ENCODE data around the gene RELB. TPM values are rescaled to one million over a fixed set of nuclear protein-coding genes. Genes with fewer than 3 reads are reported as not detected.

The RELB gene
- total and polyA plus RNA-seq, 9 of the 15 experiments (the other 6 are each of a cell fraction or from before 2014, with no cell fraction given): 0.15 to 1.1 (median 0.28) TPM; not detected in 2

- no peak for TF ChIP-seq ATF1 (CRISPR knock-in tag; IDR thresholded peaks at IDR 0.05)
- peak; percentile 93 for TF ChIP-seq ATF1 (tag; IDR thresholded peaks at IDR 0.05)
- TF ChIP-seq FOS (IDR thresholded peaks at IDR 0.05; ENCODE audit: extremely low read depth, insufficient read length): no peak
- TF ChIP-seq USF1 (CRISPR knock-in tag; IDR thresholded peaks at IDR 0.05): no peak
- TF ChIP-seq PRMT5 (CRISPR knock-in tag; IDR thresholded peaks at IDR 0.05): no peak
- TF ChIP-seq ZNF224 (CRISPR knock-in tag; IDR thresholded peaks at IDR 0.05): no peak
- peak; percentile 21 for TF ChIP-seq TAL1 (IDR thresholded peaks at IDR 0.05)
- TF ChIP-seq CEBPZ (IDR thresholded peaks at IDR 0.05; ENCODE audit: borderline replicate concordance, low read depth, low read length): no peak
- TF ChIP-seq FOXA1 (IDR thresholded peaks at IDR 0.05; ENCODE audit: borderline replicate concordance): no peak
- TF ChIP-seq E2F8 (IDR thresholded peaks at IDR 0.05; ENCODE audit: low read depth, partially characterized antibody): peak; percentile 93
- TF ChIP-seq TEAD1 (CRISPR knock-in tag; IDR thresholded peaks at IDR 0.05): no peak
- peak; percentile 98 for TF ChIP-seq C11orf30 (IDR thresholded peaks at IDR 0.05; ENCODE audit: low read depth)
- no peak for TF ChIP-seq E2F4 (CRISPR knock-in tag; IDR thresholded peaks at IDR 0.05; ENCODE audit: low read depth)
- TF ChIP-seq ID3 (CRISPR knock-in tag; IDR thresholded peaks at IDR 0.05): no peak
- TF ChIP-seq ID3 (tag; IDR thresholded peaks at IDR 0.05): peak; percentile 27; the same call in 1 of the 2 replicates
- TF ChIP-seq HINFP (tag; conservative IDR thresholded peaks at IDR 0.05; ENCODE audit: low read depth): no peak
Measured at GRCh38 chr19:44954649-44955504, 46.4 kb upstream of the RELB start, which contains the start of gene CLPTM1 (continued).

Measured in K562 (cell line).